Measurements from ENCODE around the gene EXD3. TPM values are rescaled to one million over a fixed set of nuclear protein-coding genes. Genes with fewer than 3 reads are reported as not detected.

Gene EXD3
- total and polyA plus RNA-seq, 7 donors, result 8.9 to 29.7 (median 18.0) TPM

GRCh38 chr9:137434498-137435380 is 11.8 kb upstream of the EXD3 start:
- Histone ChIP-seq H3K27me3 (peaks cover 0 to 43% (median 17%) of the 10 kb centered on the region in 3 donors), H3K27ac (no peak overlapping the region)
- 74 to 75% methylated on average over 43 of the region's 43 CpGs for WGBS, 2 donors

GRCh38 chr9:137433916-137434431 is 11.0 kb upstream of the EXD3 start:
- H3K4me1 ChIP-seq, result peaks cover 0 to 11% (median 10%) of the 10 kb centered on the region in 4 donors
- peaks cover 0 to 36% (median 17%) of the 10 kb centered on the region in 3 donors for H3K27me3 ChIP-seq
- 83 to 88% methylated on average over 26 of the region's 26 CpGs for WGBS, 2 donors
- H3K36me3 ChIP-seq, result no peaks in the 10 kb centered on the region
- no peak overlapping the region for H3K27ac ChIP-seq
- no peak overlapping the region for H3K4me3 ChIP-seq
- intact Hi-C loops (cut with DNase I), result no loop called here
- DNase-seq, result no peak
- no peak for TF ChIP-seq CTCF (IDR thresholded peaks at IDR 0.05)
- no peak for TF ChIP-seq POLR2A (IDR thresholded peaks at IDR 0.05)
- no peak for TF ChIP-seq EP300 (IDR thresholded peaks at IDR 0.05)
- no peak for TF ChIP-seq POLR2AphosphoS5 (IDR thresholded peaks at IDR 0.05)
- H3K9me3 ChIP-seq, result no peaks in the 10 kb centered on the region

More at GRCh38 chr9:137434498-137435380, 11.8 kb upstream of the EXD3 start:
- no peaks in the 10 kb centered on the region for H3K9me3 ChIP-seq
- no peak for DNase-seq
- intact Hi-C loops (cut with DNase I), result no loop called here
- peaks cover 0 to 11% (median 10%) of the 10 kb centered on the region in 4 donors for H3K4me1 ChIP-seq
- no peak overlapping the region for H3K4me3 ChIP-seq
- H3K36me3 ChIP-seq, result no peaks in the 10 kb centered on the region
- TF ChIP-seq POLR2AphosphoS5 (IDR thresholded peaks at IDR 0.05), result no peak
- no peak for TF ChIP-seq EP300 (IDR thresholded peaks at IDR 0.05)
- TF ChIP-seq CTCF (IDR thresholded peaks at IDR 0.05), result no peak
- no peak for TF ChIP-seq POLR2A (IDR thresholded peaks at IDR 0.05)

- DNase-seq, result no peak
- TF ChIP-seq POLR2AphosphoS5 (IDR thresholded peaks at IDR 0.05), result no peak
- TF ChIP-seq POLR2A (IDR thresholded peaks at IDR 0.05), result no peak
- TF ChIP-seq CTCF (IDR thresholded peaks at IDR 0.05), result no peak
- no peak for TF ChIP-seq EP300 (IDR thresholded peaks at IDR 0.05)
- Histone ChIP-seq H3K4me1 (peaks cover 0 to 11% (median 10%) of the 10 kb centered on the region in 4 donors), H3K9me3 (no peaks in the 10 kb centered on the region), H3K27ac (no peak overlapping the region), H3K27me3 (peaks cover 0 to 31% (median 12%) of the 10 kb centered on the region in 3 donors), H3K36me3 (no peaks in the 10 kb centered on the region), H3K4me3 (no peak overlapping the region)
- intact Hi-C loops (cut with DNase I), result no loop called here
- 82 to 85% methylated on average over 19 of the region's 19 CpGs for WGBS, 2 donors
These were observed 10.5 kb upstream of the EXD3 start for GRCh38 chr9:137433349-137433915.

GRCh38 chr9:137432687-137433348 is 9.9 kb upstream of the EXD3 start:
- no peak for TF ChIP-seq EP300 (IDR thresholded peaks at IDR 0.05)
- no peak for TF ChIP-seq POLR2AphosphoS5 (IDR thresholded peaks at IDR 0.05)
- no peak overlapping the region for H3K27ac ChIP-seq
- intact Hi-C loops (cut with DNase I), result no loop called here
- no peaks in the 10 kb centered on the region for H3K36me3 ChIP-seq
- WGBS, 2 donors, result 92% methylated on average over 20 of the region's 20 CpGs
- DNase-seq, result no peak
- peaks cover 0 to 27% (median 7%) of the 10 kb centered on the region in 3 donors for H3K27me3 ChIP-seq
- H3K4me3 ChIP-seq, result no peak overlapping the region
- no peaks in the 10 kb centered on the region for H3K9me3 ChIP-seq
- peaks cover 0 to 11% (median 10%) of the 10 kb centered on the region in 4 donors for H3K4me1 ChIP-seq

Data from sigmoid colon (tissue), 7 donors.